NCI-H748 (cell line): ENCODE measurements around the gene HOXD13.
A peak's percentile ranks its signal among the peaks of the same experiment; 100 is the strongest.

ENCODE experiments used
- DNase-seq: peaks from one replicate; lab custom pipeline; 2025; ENCODE audit not compliant: unreplicated experiment; lab: John Stamatoyannopoulos, UW

The HOXD13 gene

GRCh38 chr2:176118601-176119339, 26.2 kb downstream of the HOXD13 start:
- DNase-seq = peak; percentile 43

GRCh38 chr2:176120364-176121189, 28.1 kb downstream of the HOXD13 start:
- no peak for DNase-seq

- no peak for DNase-seq
Observed at GRCh38 chr2:176121190-176122051, 28.9 kb downstream of the HOXD13 start.

GRCh38 chr2:176122052-176122682, 29.6 kb downstream of the HOXD13 start:
- DNase-seq = no peak

- no peak for DNase-seq
Observed at GRCh38 chr2:176122683-176123410, 30.3 kb downstream of the HOXD13 start, which contains the start of gene HOXD9. Gene HOXD9 (plus strand): TSS chr2:176122719. CDS start chr2:176122769, 50 bp downstream.

- no peak for DNase-seq
Observed at GRCh38 chr2:176123411-176124109, 31.0 kb downstream of the HOXD13 start.

GRCh38 chr2:176124110-176124946, 31.8 kb downstream of the HOXD13 start:
- no peak for DNase-seq

- DNase-seq = no peak
Observed at GRCh38 chr2:176124947-176125771, 32.6 kb downstream of the HOXD13 start.

- DNase-seq = peak; percentile 33
Observed at GRCh38 chr2:176125772-176126054, 33.2 kb downstream of the HOXD13 start.

GRCh38 chr2:176126929-176127773, 34.6 kb downstream of the HOXD13 start:
- peak; percentile 78 for DNase-seq

- DNase-seq = no peak
Observed at GRCh38 chr2:176127774-176128072, 35.2 kb downstream of the HOXD13 start.

- peak; percentile 82 for DNase-seq
Observed at GRCh38 chr2:176128172-176128981, 35.9 kb downstream of the HOXD13 start.

GRCh38 chr2:176128982-176129796, 36.7 kb downstream of the HOXD13 start, which contains the start of gene HOXD8:
Gene HOXD8 (plus strand): TSS chr2:176129705. CDS start chr2:176130367, 662 bp downstream.
- DNase-seq = peak; percentile 98

- peak; percentile 92 for DNase-seq
Observed at GRCh38 chr2:176129813-176130146, 37.3 kb downstream of the HOXD13 start.

GRCh38 chr2:176130147-176130956, 37.8 kb downstream of the HOXD13 start:
- peak; percentile 92 for DNase-seq
